ENCODE measurements around the gene GP1BB. TPM values are rescaled to one million over a fixed set of nuclear protein-coding genes. Genes with fewer than 3 reads are reported as not detected.
A peak's percentile ranks its signal among the peaks of the same experiment; 100 is the strongest.
"Not testable (repeated sequence)": the region's sequence is repeated elsewhere in the genome, so short reads cannot be mapped to it uniquely, and the experiment has no call there.

Gene GP1BB
- total and polyA plus RNA-seq, 8 donors, result 2.4 to 27.8 (median 8.7) TPM; not detected in 2

DNA sequence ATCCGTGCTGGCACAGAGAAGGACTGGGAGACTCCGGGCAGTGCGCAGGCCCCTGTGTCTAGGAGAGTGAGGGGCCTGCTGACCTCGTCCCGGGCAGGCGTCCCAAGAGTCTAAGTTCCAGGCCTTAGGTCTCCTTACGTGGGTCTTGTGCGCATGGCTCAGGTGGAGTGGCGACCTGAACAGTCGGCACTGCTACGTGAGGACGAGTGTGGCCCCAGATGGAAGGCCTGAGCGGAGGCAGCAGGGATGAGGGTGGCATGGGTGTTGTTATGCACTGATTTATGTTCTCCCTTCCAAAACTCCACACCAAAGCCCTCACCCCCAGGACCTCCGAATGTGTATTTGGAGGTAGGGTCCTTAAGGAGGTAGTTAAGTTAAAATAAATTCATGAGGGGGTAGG is 29.8 kb upstream of the GP1BB start:
- intact Hi-C loops (cut with DNase I; ENCODE audit: low total_unique reads), result no loop called here
- no peaks in the 10 kb centered on the region for H3K36me3 ChIP-seq
- no peak for TF ChIP-seq EP300 (IDR thresholded peaks at IDR 0.05)
- TF ChIP-seq POLR2AphosphoS5 (IDR thresholded peaks at IDR 0.05), result no peak
- TF ChIP-seq, protein P1, sequence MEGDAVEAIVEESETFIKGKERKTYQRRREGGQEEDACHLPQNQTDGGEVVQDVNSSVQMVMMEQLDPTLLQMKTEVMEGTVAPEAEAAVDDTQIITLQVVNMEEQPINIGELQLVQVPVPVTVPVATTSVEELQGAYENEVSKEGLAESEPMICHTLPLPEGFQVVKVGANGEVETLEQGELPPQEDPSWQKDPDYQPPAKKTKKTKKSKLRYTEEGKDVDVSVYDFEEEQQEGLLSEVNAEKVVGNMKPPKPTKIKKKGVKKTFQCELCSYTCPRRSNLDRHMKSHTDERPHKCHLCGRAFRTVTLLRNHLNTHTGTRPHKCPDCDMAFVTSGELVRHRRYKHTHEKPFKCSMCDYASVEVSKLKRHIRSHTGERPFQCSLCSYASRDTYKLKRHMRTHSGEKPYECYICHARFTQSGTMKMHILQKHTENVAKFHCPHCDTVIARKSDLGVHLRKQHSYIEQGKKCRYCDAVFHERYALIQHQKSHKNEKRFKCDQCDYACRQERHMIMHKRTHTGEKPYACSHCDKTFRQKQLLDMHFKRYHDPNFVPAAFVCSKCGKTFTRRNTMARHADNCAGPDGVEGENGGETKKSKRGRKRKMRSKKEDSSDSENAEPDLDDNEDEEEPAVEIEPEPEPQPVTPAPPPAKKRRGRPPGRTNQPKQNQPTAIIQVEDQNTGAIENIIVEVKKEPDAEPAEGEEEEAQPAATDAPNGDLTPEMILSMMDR (IDR thresholded peaks at IDR 0.05), result no peak
- no peak for TF ChIP-seq POLR2A (IDR thresholded peaks at IDR 0.05)

DNA sequence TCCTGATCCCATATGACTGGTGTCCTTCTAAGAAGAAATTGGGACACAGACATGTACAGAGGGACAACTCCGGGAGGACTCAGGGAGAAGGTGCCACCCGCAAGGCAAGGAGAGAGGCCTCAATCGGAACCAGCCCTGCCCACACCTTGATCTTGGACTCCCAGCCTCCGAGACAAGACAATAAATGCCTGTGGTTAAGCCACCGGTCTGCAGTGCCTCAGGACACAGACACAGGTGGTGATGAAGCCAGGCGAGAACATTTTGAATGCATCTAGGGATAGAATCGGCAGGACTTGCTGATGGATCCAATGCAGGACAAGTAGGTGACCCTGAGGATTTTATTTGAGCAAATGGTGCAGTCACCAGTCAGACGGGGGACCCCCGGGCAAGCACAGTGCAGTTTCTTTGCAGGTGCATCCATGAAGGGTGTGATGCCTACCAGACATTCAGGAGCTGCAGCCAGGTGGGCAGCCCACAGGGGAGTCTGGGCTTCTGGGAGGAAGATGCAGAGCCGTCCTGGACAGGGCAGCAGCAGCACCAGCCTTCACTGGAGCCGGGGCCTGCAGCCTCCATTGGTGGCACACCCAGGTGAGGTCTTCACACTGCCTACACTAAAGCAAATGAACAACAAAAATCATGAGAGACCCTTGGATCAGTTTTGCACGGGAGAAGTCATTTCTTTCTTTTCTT is 29.2 kb upstream of the GP1BB start:
- Histone ChIP-seq H3K27me3 (peaks cover 0 to 6% (median 0%) of the 10 kb centered on the region in 3 donors), H3K36me3 (no peaks in the 10 kb centered on the region), H3K4me1 (peaks cover 0 to 14% (median 6%) of the 10 kb centered on the region in 4 donors), H3K4me3 (no peak overlapping the region), H3K9me3 (no peaks in the 10 kb centered on the region), H3K27ac (no peak overlapping the region)
- intact Hi-C loops (cut with DNase I; ENCODE audit: low total_unique reads), result no loop called here
- WGBS, 5 donors, result 84 to 88% (median 88%) methylated on average over 9 to 12 of the region's 12 CpGs
- TF ChIP-seq EP300 (IDR thresholded peaks at IDR 0.05), result no peak
- TF ChIP-seq, protein P1 (IDR thresholded peaks at IDR 0.05), result no peak
- no peak for TF ChIP-seq POLR2A (IDR thresholded peaks at IDR 0.05)
- TF ChIP-seq POLR2AphosphoS5 (IDR thresholded peaks at IDR 0.05), result no peak
- DNase-seq, result no peak

More for the DNA sequence above, 29.8 kb upstream of the GP1BB start:
- 91 to 97% (median 95%) methylated on average over 12 to 14 of the region's 14 CpGs for WGBS, 5 donors
- Histone ChIP-seq H3K27ac (no peak overlapping the region), H3K4me3 (no peak overlapping the region), H3K27me3 (peaks cover 0 to 11% (median 0%) of the 10 kb centered on the region in 3 donors), H3K9me3 (no peaks in the 10 kb centered on the region), H3K4me1 (peaks cover 0 to 14% (median 6%) of the 10 kb centered on the region in 4 donors)
- DNase-seq, result no peak

DNA sequence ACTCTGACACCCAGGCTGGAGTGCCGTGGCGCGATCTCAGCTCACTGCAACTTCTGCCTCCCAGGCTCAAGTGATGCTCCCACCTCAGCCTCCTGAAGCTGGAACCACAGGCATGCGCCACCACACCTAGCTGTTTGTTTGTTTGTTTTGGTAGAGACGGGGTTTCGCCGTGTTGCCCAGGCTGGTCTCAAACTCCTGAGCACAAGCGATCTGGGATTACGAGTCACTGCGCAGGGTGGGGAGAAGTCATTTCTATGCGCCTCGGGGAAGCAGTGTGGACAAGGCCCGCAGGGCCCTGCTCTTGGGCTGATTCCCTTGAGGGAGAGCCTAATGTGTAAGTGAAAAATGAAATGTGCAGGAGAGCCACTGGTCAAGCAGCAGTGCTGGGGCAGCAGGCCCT is 28.6 kb upstream of the GP1BB start:
- Histone ChIP-seq H3K36me3 (no peaks in the 10 kb centered on the region), H3K4me1 (peaks cover 0 to 14% (median 6%) of the 10 kb centered on the region in 4 donors), H3K27me3 (peaks cover 0 to under 1% (median 0%) of the 10 kb centered on the region in 3 donors), H3K27ac (no peak overlapping the region), H3K4me3 (no peak overlapping the region), H3K9me3 (no peaks in the 10 kb centered on the region)
- intact Hi-C loops (cut with DNase I; ENCODE audit: low total_unique reads), result no loop called here
- DNase-seq, result no peak
- 86 to 91% (median 89%) methylated on average over 13 of the region's 13 CpGs for WGBS, 5 donors
- TF ChIP-seq, protein P1 (IDR thresholded peaks at IDR 0.05), result no peak
- TF ChIP-seq EP300 (IDR thresholded peaks at IDR 0.05), result no peak
- no peak for TF ChIP-seq POLR2AphosphoS5 (IDR thresholded peaks at IDR 0.05)
- TF ChIP-seq POLR2A (IDR thresholded peaks at IDR 0.05), result no peak

DNA sequence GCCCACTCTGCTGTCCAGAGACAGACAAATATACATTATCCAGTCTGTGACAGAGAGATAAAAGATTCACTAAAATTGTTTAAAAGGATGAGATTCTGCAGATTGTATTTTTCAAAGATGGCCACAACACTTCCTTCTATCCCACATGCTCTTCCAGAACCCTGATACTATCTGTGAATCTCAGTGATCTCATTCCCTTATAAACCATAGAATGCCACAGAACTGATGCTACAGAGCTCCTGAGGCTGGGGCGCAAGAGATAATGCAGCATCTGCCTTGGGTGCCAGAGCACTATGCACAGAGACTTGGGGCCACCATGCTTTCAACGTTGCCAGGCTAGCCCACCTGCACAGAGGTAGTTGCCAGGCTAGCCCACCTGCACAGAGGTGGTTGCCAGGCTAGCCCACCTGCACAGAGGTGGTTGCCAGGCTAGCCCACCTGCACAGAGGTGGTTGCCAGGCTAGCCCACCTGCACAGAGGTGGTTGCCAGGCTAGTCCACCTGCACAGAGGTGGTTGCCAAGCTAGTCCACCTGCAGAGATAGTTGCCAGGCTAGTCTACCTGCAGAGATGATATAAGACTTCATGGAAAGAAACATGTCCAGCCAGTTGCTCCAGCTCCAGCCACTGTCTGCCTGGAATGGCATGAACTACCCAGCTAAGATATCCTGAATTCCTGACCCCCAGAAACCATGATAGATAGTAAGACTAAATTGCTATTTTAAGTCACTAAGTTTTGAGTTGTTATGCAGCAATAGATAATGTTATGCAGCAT is 26.6 kb upstream of the GP1BB start:
- no peak overlapping the region for H3K27ac ChIP-seq
- H3K4me1 ChIP-seq, result peaks cover 0 to 6% (median 3%) of the 10 kb centered on the region in 4 donors
- intact Hi-C loops (cut with DNase I; ENCODE audit: low total_unique reads), result no loop called here
- no peaks in the 10 kb centered on the region for H3K36me3 ChIP-seq
- H3K27me3 ChIP-seq, result no peaks in the 10 kb centered on the region
- WGBS, 5 donors, result 84 to 100% (median 89%) methylated on average over 1 to 2 of the region's 2 CpGs
- H3K4me3 ChIP-seq, result no peak overlapping the region
- DNase-seq, result no peak
- TF ChIP-seq EP300 (IDR thresholded peaks at IDR 0.05) (no peak), POLR2AphosphoS5 (IDR thresholded peaks at IDR 0.05) (no peak), POLR2A (IDR thresholded peaks at IDR 0.05) (no peak)
- TF ChIP-seq, protein P1 (IDR thresholded peaks at IDR 0.05), result no peak
- no peaks in the 10 kb centered on the region for H3K9me3 ChIP-seq

DNA sequence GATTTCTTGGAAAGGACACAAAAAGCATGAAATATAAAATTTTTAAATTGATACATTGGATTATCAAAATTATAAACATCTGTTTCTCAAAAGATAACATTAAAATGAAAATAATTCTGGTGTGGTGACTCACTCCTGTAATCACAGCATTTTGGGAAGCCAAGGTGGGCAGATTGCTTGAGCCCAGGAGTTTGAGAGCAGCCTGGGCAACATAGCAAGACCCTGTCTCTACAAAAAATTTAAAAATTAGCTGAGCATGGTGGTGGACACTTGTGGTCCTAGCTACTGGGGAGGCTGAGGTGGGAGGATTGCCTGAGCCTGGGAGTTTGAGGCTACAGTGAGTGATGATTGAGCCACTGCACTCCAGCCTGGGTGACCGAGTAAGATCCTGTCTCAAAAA is 25.5 kb upstream of the GP1BB start:
- DNase-seq, result peak in 1 of 2 donors; percentile 2
- H3K27me3 ChIP-seq; H3K9me3 ChIP-seq; H3K27ac ChIP-seq; intact Hi-C loops (cut with DNase I; ENCODE audit: low total_unique reads); H3K4me1 ChIP-seq; H3K4me3 ChIP-seq; H3K36me3 ChIP-seq: not testable (repeated sequence)
- WGBS, 5 donors, result 82 to 96% (median 87%) methylated on average over 1 of the region's 1 CpG
